G401.6 (cell line): ENCODE measurements around the gene CARD14.
"Not testable (repeated sequence)": the region's sequence is repeated elsewhere in the genome, so short reads cannot be mapped to it uniquely, and the experiment has no call there.

Experiments
- FAIRE-seq: peaks from 2 replicates; lab custom pipeline; 2012; peaks lifted over from hg19 to GRCh38; lab: Jason Lieb, UNC

The CARD14 gene

DNA sequence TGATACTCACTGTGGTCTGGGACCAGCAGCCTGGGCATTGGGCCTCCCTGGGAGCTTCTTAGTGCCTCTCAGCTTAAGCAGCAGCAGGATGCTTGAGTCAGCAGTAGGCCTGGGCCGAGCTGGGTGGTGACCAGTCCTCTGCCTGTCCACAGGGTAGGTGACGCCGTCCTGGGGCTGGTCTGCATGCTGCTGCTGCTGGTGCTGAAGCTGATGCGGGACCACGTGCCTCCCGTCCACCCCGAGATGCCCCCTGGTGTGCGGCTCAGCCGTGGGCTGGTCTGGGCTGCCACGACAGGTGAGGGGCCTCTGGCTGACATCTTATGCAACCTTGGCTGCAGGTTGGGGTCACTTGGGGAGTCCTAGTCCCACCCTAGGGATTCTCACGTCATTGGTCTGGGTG lies 57.8 kb downstream of the CARD14 start:
- no peak for FAIRE-seq

DNA sequence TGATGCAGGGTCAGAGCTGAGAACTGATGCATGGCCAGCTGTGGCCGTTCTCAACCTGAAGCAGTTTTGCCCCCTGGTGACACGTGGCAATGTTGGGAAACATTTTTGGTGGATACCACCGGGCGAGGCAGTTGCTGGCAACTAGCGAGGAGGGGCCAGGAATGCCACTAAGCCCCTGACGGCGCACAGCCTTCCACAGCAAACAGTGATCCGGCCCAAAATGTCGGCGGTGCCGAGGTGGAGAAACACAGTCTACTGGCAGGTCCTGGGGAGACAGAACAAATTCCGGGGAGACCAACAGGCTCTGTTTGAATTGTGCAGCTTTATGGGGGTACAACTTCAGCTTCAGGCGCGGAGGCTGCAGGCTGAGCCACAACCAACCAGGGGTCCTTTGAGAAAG lies 58.6 kb downstream of the CARD14 start:
- FAIRE-seq = no peak

DNA sequence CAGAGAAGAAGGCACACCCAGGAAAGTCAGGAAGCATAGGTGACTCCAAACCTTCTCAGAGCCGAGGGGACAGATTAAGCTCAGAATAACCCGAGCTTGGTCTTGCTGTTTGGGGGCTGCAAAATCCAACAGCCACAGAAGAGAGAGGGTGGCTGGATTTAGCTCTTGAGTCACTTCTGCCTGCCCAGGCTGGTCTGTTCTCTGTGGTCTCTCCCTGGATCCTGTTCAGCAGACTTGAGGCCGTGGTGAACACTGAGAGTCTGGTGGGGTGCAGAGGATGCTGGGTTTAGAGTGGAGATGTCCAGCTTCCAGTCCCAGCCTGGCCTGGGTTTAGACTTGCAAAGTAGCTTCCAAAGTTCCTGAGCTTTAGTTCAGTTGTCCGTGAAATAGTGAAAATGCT lies 59.2 kb downstream of the CARD14 start:
- no peak for FAIRE-seq

GRCh38 chr17:80232438-80232837 lies 62.6 kb downstream of the CARD14 start:
- no peak for FAIRE-seq

DNA sequence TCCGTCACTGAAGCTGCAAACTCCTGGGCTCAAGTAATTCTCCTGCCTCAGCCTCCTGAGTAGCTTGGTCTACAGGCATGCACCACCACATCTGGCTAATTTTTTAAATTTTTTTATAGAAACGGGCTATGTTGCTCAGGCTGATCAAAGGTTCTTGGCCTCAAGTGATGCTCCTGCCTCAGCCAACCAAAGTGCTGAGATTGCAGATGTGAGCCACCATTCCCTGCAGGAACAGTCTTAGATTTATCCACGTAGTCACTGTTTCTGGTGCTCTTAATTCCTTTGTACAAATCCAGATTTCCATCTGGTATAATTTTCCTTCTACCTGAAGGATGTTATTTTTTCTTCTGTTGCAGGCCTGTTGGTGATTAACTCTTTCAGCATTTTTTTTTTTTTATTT lies 63.4 kb downstream of the CARD14 start:
- FAIRE-seq = no peak

DNA sequence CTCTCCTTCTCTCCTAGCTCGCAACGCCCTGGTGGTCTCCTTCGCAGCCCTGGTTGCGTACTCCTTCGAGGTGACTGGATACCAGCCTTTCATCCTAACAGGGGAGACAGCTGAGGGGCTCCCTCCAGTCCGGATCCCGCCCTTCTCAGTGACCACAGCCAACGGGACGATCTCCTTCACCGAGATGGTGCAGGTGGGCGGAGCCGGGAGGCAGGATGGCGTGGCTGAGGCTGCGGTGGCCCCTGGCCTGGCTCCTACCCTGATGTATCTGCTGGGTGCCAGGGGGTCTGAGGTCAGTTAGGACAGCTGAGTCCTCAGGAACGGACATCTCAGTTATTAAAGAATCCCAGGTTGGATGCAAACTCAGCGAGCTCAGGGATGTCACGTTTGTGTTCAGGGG lies 67.1 kb downstream of the CARD14 start:
- no peak for FAIRE-seq

- no peak for FAIRE-seq
Measured at GRCh38 chr17:80237386-80237785, 67.6 kb downstream of the CARD14 start.

GRCh38 chr17:80242505-80242904 lies 72.7 kb downstream of the CARD14 start:
- no peak for FAIRE-seq

DNA sequence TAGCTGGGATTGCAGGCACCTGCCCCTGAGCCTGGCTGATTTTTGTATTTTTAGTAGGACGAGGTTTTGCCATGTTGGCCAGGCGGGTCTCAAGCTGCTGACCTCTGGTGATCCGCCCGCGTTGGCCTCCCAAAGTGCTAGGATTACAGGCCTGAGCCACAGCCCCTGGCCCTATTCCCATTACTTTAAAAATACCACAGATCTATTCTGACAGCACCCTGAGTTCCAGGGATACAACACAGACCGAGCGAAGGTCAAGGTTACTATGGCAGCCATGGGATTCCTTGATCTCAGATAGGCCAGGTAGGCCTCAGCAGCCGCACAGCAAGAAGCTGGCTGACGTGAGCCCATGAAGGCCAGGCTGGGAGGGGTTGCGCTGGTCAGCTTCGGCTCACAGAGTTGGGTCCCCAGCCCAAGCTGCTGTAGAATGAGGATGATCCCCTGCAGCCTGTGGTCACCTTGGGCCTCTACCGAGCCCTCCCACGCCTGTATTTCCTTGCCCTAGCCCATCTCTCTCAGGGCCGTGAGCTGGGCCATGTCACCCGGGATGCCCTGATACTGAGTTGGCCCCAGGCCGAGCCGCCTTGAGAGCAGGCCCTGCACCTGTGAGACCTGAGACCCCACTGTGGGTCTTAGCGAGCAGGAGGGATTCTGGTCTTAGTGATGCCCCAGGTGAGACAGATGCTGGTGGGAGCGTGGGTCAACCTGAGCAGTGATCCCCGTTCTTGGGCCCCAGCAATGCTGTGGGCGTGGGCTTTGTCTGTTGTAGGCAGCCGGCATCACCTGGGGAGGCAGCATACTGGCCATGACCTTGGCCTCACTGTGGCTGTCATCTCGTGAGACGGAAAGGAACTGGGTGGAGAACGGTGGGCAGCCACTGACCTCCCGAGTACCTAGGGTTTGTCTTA lies 74.0 kb downstream of the CARD14 start:
- FAIRE-seq = no peak

DNA sequence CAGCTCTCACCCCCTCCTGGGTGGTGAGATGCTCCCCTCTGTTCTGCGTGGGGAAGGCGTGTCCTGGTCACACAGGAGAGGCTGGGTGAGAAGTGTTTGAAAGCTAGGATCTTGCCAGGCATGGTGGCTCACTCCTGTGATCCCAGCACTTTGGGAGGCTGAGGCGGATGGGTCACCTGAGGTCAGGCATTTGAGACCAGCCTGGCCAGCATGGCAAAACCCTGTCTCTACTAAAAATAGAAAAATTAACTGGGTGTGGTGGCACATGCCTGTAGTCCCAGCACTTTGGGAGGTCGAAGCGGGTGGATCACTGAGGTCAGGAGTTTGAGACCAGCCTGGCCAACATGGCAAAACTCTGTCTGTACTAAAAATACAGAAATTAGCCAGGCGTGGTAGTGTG lies 74.6 kb downstream of the CARD14 start:
- not testable (repeated sequence) for FAIRE-seq

DNA sequence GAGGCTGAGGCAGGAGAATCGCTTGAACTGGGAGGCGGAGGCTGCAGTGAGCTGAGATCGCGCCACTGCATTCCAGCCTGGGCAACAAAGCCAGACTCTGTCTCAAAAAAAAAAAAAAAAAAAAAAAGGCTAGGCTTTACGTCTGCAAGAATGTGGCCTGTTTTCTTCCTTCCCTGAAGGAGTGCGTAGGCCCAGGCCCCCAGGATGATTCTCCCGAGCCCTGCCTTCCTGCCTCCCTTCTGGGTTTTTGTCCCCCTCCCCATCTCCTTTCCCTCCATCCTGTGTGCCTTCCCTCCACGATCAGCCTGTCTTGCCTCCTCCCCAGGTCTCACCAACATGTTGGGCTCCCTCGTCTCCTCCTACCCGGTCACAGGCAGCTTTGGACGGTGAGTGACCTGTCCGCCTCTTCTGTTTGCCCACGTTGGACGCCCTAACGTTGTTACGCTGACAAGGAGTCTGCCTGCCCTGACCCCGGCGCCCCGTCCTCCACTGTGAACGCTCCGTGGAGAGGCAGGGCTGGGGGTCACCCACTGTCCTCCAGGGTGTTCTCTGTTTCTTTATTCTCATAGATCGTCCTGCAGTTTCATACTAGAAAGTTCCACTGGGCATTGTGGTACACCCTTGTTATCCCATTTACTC lies 75.2 kb downstream of the CARD14 start:
- FAIRE-seq = no peak

DNA sequence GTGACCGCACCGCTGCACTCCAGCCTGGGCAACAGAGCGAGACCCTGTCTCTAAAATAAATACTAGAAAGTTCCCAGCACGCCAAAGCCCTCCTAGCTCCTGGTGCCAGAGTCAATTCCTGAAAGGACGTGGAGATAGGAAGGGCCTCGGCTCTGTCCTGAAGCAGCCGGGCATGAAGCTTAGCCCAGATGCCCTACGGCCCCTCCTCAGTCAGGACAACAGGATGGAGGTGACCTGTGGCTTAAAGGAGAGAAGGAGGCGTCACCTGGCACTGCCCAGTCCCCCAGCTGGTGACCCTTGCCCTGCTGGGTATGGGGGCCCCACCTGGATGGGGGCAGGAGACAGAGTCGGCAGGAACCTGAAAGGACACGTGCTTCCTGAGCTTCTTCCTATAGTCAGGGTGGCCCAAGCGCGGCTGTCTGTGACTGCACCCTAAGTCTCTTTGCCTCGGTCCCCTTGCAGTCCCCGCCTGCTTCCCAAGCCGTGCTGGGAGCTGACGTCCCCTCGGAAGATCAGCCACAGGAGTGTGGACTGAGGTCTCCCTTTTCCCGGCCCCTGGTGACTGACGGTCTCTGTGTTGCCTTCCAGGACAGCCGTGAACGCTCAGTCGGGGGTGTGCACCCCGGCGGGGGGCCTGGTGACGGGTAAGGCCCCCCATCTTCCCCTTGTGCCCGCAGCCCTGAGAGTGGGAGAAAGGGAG lies 75.9 kb downstream of the CARD14 start:
- FAIRE-seq = no peak

DNA sequence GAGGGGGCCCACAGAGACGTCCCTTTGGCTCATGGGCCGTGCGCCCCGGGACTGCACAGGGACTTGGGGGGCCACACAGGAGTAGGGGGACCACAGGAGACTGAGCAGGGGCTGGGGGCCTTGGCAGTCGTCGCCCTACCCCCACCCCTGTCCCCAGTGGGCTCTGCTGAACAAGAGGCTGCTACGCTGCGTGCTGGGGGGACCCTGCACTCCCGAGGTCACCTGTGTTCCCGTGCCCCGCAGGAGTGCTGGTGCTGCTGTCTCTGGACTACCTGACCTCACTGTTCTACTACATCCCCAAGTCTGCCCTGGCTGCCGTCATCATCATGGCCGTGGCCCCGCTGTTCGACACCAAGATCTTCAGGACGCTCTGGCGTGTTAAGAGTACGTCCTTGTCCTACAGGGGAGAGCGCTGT lies 76.4 kb downstream of the CARD14 start:
- no peak for FAIRE-seq

DNA sequence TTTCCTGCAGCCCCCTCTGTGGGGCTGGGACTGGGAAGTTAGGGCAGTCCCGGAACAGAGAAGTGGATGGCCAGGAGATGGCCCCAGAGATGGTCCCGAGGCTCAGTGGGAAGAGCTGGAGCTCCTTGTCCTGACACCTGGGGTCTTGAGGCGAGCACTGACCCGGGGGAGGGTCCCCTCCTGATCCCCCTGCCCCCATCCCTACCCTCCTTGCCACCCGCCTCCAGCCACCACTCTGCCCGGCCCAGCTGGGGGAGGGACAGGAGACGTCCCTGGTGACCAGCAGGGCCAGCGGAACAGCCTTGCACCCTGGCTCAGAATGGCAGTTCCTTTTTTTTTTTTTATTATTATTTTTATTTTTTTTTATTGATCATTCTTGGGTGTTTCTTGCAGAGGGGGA lies 76.9 kb downstream of the CARD14 start:
- no peak for FAIRE-seq

DNA sequence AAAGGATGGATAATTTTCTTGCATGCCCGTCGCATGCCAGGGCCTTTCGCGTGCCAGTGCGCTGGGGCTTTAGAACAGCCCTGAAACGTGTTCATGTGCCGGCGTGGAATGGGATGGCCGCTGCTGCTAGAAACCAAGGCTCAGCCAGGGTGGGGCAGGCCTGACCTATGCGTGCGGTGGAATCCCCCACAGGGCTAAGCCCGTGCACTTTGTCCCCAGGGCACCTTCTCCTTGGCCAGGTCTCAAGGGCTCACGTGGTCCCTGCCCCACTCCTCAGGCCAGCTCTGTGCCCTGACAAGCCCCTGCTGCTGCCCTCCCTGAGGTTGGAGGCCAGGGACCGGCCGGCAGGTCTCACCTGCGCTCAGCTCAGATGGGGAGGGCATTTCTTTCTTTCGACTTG lies 77.7 kb downstream of the CARD14 start:
- FAIRE-seq = no peak

DNA sequence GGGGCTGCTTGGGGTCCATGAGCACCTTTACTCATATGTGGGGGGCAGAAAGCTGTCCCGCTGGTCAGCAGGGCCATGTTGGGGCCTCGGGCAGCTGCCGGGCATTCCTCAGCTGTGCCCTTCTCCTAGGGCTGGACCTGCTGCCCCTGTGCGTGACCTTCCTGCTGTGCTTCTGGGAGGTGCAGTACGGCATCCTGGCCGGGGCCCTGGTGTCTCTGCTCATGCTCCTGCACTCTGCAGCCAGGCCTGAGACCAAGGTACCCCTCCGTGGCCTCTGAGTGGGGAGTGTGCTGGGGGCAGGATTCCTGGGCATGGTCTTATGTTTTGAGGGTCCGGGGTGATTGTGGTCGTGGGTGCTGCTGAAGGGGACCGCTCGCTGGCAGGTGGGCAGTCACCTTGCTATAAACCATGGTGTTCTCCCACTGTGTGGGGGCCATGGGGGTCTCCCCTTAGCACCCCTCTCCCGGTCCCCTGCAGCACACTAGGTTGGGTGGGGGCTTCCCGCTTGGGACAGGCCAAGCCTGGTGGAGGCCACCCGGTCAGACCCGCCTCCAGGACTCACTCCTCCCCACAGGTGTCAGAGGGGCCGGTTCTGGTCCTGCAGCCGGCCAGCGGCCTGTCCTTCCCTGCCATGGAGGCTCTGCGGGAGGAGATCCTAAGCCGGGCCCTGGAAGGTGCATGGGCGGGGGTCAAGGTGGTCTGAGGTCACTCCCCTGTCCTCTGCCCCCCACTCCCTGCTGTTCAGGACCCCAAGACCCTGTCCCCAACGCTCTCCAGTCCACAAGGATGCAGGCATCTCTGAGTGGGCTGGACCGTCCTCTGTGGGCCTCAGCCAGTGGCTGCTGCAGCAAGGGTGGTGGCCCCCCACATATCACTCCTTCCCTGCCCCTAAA lies 78.4 kb downstream of the CARD14 start:
- no peak for FAIRE-seq

DNA sequence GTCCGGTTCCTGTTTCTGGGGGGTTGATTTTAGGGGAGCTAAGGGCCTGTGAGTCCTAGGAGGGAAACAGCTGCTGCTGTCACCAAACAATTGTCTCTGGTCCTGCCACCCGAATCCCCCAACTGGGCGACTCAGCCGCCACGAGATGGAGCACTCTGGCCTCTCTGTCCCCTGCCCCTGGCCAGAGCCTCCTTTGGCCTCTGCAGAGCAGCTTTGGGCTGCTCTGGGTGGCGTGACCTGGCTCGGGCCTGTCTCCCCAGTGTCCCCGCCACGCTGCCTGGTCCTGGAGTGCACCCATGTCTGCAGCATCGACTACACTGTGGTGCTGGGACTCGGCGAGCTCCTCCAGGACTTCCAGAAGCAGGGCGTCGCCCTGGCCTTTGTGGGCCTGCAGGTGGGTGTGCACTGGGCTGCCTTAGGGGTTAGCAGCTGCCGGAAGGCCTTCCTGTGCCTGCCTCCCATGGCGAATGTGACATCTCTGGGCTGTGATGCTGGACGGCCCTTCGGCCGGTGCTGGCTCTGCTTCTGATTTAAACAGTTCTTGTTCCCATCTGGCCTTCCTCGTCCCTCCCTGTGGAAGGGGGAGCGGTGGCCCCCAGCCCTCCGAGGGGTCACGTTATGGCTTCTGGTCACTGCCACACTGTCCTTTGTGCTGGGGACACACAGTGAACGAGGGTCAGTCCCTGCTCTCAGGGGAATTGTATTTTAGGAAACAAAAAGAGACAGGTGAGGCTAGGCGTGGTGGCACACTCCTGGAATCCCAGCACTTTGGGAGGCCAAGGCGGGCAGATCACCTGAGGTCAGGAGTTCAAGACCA lies 79.3 kb downstream of the CARD14 start:
- no peak for FAIRE-seq

GRCh38 chr17:80251966-80252365 lies 82.1 kb downstream of the CARD14 start:
- no peak for FAIRE-seq

DNA sequence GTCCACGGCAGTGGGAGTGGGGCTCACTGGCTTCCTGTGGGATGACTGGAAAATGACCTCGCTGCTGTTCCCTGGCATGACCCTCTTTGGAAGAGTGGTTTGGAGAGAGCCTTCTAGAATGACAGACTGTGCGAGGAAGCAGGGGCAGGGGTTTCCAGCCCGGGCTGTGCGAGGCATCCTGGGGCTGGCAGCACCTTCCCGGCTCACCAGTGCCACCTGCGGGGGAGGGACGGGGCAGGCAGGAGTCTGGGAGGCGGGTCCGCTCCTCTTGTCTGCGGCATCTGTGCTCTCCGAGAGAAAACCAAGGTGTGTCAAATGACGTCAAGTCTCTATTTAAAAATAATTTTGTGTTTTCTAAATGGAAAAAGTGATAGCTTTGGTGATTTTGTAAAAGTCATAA lies 83.0 kb downstream of the CARD14 start:
- no peak for FAIRE-seq

- no peak for FAIRE-seq
Measured at GRCh38 chr17:80253631-80254395, 84.0 kb downstream of the CARD14 start.
